Measurements from ENCODE around the gene ADAMTSL2. TPM values are rescaled to one million over a fixed set of nuclear protein-coding genes. Genes with fewer than 3 reads are reported as not detected.

The ADAMTSL2 gene
- total and polyA plus RNA-seq, 9 donors: 0.27 to 18.5 (median 1.9) TPM

DNA sequence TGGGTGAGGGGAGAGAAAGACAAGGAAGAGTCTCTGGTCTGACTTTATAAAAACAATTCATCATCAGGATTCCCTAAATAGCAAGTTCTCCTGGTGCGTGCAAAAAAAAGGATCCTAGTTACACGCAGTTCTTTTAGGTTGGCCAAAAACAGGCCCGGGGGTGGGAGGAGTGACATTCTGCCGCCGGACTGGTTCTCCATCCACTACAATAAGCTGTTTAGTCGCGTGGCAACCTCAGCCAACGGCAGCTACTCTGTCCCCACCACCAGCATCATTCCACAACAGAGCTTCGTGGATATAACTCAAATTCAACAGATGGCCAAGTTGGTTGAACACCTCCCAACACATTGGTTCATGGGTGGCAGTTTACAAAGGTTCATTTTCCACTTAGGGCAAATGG is 77.5 kb downstream of the ADAMTSL2 start:
- intact Hi-C loops (cut with DNase I): no loop called here
- H3K4me3 ChIP-seq: no peak overlapping the region
- peaks cover 5% of the 10 kb centered on the region for H3K4me1 ChIP-seq (ENCODE audit: insufficient read depth)
- no peak for DNase-seq
- 77 to 84% (median 77%) methylated on average over 9 of the region's 9 CpGs for WGBS, 3 donors
- H3K27me3 ChIP-seq: no peaks in the 10 kb centered on the region
- no peaks in the 10 kb centered on the region for H3K36me3 ChIP-seq
- H3K27ac ChIP-seq: no peak overlapping the region
- no peak for TF ChIP-seq POLR2A (IDR thresholded peaks at IDR 0.05)
- TF ChIP-seq EP300 (IDR thresholded peaks at IDR 0.05): no peak
- TF ChIP-seq, protein P1, sequence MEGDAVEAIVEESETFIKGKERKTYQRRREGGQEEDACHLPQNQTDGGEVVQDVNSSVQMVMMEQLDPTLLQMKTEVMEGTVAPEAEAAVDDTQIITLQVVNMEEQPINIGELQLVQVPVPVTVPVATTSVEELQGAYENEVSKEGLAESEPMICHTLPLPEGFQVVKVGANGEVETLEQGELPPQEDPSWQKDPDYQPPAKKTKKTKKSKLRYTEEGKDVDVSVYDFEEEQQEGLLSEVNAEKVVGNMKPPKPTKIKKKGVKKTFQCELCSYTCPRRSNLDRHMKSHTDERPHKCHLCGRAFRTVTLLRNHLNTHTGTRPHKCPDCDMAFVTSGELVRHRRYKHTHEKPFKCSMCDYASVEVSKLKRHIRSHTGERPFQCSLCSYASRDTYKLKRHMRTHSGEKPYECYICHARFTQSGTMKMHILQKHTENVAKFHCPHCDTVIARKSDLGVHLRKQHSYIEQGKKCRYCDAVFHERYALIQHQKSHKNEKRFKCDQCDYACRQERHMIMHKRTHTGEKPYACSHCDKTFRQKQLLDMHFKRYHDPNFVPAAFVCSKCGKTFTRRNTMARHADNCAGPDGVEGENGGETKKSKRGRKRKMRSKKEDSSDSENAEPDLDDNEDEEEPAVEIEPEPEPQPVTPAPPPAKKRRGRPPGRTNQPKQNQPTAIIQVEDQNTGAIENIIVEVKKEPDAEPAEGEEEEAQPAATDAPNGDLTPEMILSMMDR (IDR thresholded peaks at IDR 0.05): no peak
- no peaks in the 10 kb centered on the region for H3K9me3 ChIP-seq

DNA sequence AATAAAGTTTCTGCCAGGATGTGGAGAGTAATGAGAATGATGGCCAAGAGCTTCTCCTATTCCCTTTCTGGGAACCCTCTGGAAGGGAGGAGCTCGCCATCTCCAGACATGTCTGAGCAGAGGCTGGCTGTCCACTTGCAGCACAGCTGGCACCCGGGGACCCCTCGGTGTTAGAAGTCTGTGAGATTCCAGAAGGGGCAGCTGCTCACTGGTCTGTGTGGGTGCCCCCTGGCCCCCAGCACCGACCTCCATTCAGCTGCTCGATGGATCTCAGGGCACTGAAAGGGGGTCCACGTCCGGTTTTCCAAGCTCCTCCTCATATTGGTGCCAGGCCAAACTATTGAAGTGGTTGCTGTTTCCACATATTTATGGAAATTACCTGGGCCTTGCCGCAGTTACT is 78.3 kb downstream of the ADAMTSL2 start:
- no peaks in the 10 kb centered on the region for H3K9me3 ChIP-seq
- no peak for DNase-seq
- H3K36me3 ChIP-seq: no peaks in the 10 kb centered on the region
- no peaks in the 10 kb centered on the region for H3K27me3 ChIP-seq
- intact Hi-C loops (cut with DNase I): no loop called here
- H3K27ac ChIP-seq: no peak overlapping the region
- peaks cover 5% of the 10 kb centered on the region for H3K4me1 ChIP-seq (ENCODE audit: insufficient read depth)
- 70 to 77% (median 76%) methylated on average over 8 of the region's 8 CpGs for WGBS, 3 donors
- TF ChIP-seq POLR2A (IDR thresholded peaks at IDR 0.05): no peak
- TF ChIP-seq, protein P1 (IDR thresholded peaks at IDR 0.05): no peak
- no peak for TF ChIP-seq EP300 (IDR thresholded peaks at IDR 0.05)
- no peak overlapping the region for H3K4me3 ChIP-seq

DNA sequence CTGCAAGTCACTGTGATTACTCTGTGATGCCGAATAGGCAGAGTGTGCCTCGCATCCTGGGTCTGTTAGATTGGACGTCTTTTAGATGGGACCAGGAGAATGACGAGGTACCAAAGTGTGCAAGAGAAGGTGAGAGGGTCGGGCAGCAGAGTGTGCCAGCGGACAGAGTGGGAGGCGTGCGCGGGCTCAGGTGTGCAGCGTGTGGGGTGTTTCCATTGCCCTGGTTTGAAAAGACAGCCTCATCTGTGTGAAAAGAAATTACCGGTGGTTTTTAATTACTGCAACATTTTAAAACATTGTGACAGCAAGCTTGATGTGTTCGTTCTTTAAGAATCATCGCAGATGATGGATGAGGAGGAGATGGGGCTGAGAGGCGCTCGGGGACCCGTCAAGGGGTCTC is 78.9 kb downstream of the ADAMTSL2 start:
- H3K4me3 ChIP-seq: no peak overlapping the region
- 67 to 78% (median 70%) methylated on average over 16 of the region's 16 CpGs for WGBS, 3 donors
- no peaks in the 10 kb centered on the region for H3K9me3 ChIP-seq
- intact Hi-C loops (cut with DNase I): no loop called here
- TF ChIP-seq EP300 (IDR thresholded peaks at IDR 0.05) (no peak), POLR2A (IDR thresholded peaks at IDR 0.05) (no peak)
- TF ChIP-seq, protein P1 (IDR thresholded peaks at IDR 0.05): no peak
- H3K4me1 ChIP-seq (ENCODE audit: insufficient read depth): peaks cover 5% of the 10 kb centered on the region
- H3K27me3 ChIP-seq: no peaks in the 10 kb centered on the region
- no peaks in the 10 kb centered on the region for H3K36me3 ChIP-seq
- DNase-seq: no peak
- no peak overlapping the region for H3K27ac ChIP-seq

DNA sequence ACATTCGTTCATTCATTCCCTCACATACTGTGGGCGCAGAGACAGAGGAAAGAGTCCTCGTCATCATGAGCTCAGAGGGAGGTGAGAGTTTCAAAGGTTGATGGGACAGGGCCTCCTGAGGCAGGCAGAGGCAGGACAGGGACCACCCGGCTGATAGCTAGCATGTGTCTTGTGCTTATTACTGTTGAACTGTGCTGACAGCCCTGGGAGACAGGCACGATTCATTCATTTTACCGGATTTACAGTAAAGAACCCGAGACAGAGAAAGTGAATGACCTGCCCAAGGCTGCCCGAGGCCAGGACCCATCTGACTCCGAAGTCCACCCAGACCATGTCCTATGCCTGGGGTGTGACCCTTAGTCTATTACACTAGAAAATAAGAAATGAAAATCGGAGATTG is 79.6 kb downstream of the ADAMTSL2 start:
- Histone ChIP-seq H3K9me3 (no peaks in the 10 kb centered on the region), H3K27me3 (no peaks in the 10 kb centered on the region), H3K4me3 (no peak overlapping the region), H3K36me3 (no peaks in the 10 kb centered on the region), H3K27ac (no peak overlapping the region), H3K4me1 (ENCODE audit: insufficient read depth) (peaks cover 1% of the 10 kb centered on the region)
- DNase-seq: no peak
- TF ChIP-seq, protein P1 (IDR thresholded peaks at IDR 0.05): no peak
- TF ChIP-seq POLR2A (IDR thresholded peaks at IDR 0.05): no peak
- no peak for TF ChIP-seq EP300 (IDR thresholded peaks at IDR 0.05)
- intact Hi-C loops (cut with DNase I): no loop called here
- WGBS, 3 donors: 63 to 73% (median 71%) methylated on average over 10 of the region's 10 CpGs

Data from ovary (tissue), 9 donors.